Loucy (cell line): ENCODE data around the gene PPIP5K1.

Source experiments
- EZH2phosphoT487 ChIP-seq: fragments of 200-600 bp; IDR thresholded peaks from 2 replicates; pipeline ENCODE4 v1.6.1; 2018; ENCODE audit warnings: antibody characterized with exemption, mild to moderate bottlenecking, moderate library complexity, borderline replicate concordance
- TF ChIP-seq, protein P1 (sequence below): fragments of 200-600 bp; sonication (generic); conservative IDR thresholded peaks from 2 replicates; pipeline ENCODE4 v1.5.1; 2014; ENCODE audit warnings: mild to moderate bottlenecking, antibody characterized with exemption, low read length

DNA sequence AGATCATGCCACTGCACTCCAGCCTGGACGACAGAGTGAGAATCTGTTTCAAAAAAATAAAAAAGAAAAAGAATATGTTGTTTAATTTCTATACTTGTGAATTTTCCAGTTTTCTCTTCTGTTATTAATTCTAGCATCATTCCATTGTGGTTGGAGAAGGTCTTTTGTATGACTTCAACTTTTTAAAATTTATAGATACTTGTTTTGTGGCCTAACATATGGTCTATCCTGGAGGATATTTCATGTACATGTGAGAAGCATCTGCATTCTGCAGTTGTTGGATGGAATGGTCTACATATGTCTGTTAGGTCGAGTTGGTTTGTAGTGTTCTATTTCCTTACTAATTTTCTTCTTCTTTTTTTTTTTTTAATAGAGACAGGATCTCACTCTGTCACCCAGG lies 37.0 kb downstream of the PPIP5K1 start:
- TF ChIP-seq, protein P1, sequence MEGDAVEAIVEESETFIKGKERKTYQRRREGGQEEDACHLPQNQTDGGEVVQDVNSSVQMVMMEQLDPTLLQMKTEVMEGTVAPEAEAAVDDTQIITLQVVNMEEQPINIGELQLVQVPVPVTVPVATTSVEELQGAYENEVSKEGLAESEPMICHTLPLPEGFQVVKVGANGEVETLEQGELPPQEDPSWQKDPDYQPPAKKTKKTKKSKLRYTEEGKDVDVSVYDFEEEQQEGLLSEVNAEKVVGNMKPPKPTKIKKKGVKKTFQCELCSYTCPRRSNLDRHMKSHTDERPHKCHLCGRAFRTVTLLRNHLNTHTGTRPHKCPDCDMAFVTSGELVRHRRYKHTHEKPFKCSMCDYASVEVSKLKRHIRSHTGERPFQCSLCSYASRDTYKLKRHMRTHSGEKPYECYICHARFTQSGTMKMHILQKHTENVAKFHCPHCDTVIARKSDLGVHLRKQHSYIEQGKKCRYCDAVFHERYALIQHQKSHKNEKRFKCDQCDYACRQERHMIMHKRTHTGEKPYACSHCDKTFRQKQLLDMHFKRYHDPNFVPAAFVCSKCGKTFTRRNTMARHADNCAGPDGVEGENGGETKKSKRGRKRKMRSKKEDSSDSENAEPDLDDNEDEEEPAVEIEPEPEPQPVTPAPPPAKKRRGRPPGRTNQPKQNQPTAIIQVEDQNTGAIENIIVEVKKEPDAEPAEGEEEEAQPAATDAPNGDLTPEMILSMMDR: no peak
- TF ChIP-seq EZH2phosphoT487: no peak
